ENCODE measurements around the gene PIH1D1. TPM values are rescaled to one million over a fixed set of nuclear protein-coding genes. Genes with fewer than 3 reads are reported as not detected.

PIH1D1 gene
- total and polyA plus RNA-seq, 4 donors, result 41.4 to 59.4 (median 47.2) TPM

GRCh38 chr19:49465371-49465770 is 13.8 kb upstream of the PIH1D1 start:
- Histone ChIP-seq H3K36me3 (ENCODE audit: control insufficient read depth in 4 of 4, insufficient read depth in 3 of 4, low read depth in 1 of 4, low read length in 3 of 4) (peaks cover 0 to 17% (median 3%) of the 10 kb centered on the region in 4 donors), H3K9ac (ENCODE audit: low read depth in 1 of 2, low read length in 2 of 2) (no peak overlapping the region), H3K4me3 (ENCODE audit: low read depth in 1 of 3, low read length in 3 of 3) (no peak overlapping the region), H3K4me1 (ENCODE audit: control insufficient read depth in 4 of 4, insufficient read depth in 4 of 4, low read length in 3 of 4) (no peaks in the 10 kb centered on the region), H3K27me3 (ENCODE audit: control insufficient read depth in 4 of 4, insufficient read depth in 4 of 4, low read length in 3 of 4) (no peaks in the 10 kb centered on the region), H3K27ac (ENCODE audit: low read depth in 1 of 2, low read length in 2 of 2) (no peak overlapping the region), H3K9me3 (ENCODE audit: control insufficient read depth in 4 of 4, low read length in 3 of 4) (no peaks in the 10 kb centered on the region)
- DNase-seq (ENCODE audit: low spot score), result no peak
- 98% methylated on average over 3 of the region's 3 CpGs for WGBS
- no peak for TF ChIP-seq NR2F2 (IDR thresholded peaks at IDR 0.05)
- no peak for TF ChIP-seq HNF4A (conservative IDR thresholded peaks at IDR 0.05)
- TF ChIP-seq GABPA (IDR thresholded peaks at IDR 0.05 in 1 of 2, conservative IDR thresholded peaks at IDR 0.05 in 1 of 2), result no peak
- TF ChIP-seq, protein P1, sequence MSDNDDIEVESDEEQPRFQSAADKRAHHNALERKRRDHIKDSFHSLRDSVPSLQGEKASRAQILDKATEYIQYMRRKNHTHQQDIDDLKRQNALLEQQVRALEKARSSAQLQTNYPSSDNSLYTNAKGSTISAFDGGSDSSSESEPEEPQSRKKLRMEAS (IDR thresholded peaks at IDR 0.05), result no peak
- TF ChIP-seq, protein P2, sequence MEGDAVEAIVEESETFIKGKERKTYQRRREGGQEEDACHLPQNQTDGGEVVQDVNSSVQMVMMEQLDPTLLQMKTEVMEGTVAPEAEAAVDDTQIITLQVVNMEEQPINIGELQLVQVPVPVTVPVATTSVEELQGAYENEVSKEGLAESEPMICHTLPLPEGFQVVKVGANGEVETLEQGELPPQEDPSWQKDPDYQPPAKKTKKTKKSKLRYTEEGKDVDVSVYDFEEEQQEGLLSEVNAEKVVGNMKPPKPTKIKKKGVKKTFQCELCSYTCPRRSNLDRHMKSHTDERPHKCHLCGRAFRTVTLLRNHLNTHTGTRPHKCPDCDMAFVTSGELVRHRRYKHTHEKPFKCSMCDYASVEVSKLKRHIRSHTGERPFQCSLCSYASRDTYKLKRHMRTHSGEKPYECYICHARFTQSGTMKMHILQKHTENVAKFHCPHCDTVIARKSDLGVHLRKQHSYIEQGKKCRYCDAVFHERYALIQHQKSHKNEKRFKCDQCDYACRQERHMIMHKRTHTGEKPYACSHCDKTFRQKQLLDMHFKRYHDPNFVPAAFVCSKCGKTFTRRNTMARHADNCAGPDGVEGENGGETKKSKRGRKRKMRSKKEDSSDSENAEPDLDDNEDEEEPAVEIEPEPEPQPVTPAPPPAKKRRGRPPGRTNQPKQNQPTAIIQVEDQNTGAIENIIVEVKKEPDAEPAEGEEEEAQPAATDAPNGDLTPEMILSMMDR (IDR thresholded peaks at IDR 0.05; ENCODE audit: low read depth, low read length, missing input control), result no peak
- TF ChIP-seq FOXA2 (IDR thresholded peaks at IDR 0.05), result no peak
- TF ChIP-seq TAF1 (conservative IDR thresholded peaks at IDR 0.05), result no peak
- no peak for TF ChIP-seq FOXA1 (IDR thresholded peaks at IDR 0.05)
- TF ChIP-seq RXRA (IDR thresholded peaks at IDR 0.05), result no peak
- TF ChIP-seq HNF4G (IDR thresholded peaks at IDR 0.05), result no peak
- TF ChIP-seq JUND (IDR thresholded peaks at IDR 0.05), result no peak
- TF ChIP-seq, protein P3, sequence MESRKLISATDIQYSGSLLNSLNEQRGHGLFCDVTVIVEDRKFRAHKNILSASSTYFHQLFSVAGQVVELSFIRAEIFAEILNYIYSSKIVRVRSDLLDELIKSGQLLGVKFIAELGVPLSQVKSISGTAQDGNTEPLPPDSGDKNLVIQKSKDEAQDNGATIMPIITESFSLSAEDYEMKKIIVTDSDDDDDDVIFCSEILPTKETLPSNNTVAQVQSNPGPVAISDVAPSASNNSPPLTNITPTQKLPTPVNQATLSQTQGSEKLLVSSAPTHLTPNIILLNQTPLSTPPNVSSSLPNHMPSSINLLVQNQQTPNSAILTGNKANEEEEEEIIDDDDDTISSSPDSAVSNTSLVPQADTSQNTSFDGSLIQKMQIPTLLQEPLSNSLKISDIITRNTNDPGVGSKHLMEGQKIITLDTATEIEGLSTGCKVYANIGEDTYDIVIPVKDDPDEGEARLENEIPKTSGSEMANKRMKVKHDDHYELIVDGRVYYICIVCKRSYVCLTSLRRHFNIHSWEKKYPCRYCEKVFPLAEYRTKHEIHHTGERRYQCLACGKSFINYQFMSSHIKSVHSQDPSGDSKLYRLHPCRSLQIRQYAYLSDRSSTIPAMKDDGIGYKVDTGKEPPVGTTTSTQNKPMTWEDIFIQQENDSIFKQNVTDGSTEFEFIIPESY (IDR thresholded peaks at IDR 0.05), result no peak
- no peak for TF ChIP-seq RAD21 (IDR thresholded peaks at IDR 0.05)
- no peak for TF ChIP-seq EGR1 (IDR thresholded peaks at IDR 0.05; ENCODE audit: low read depth in 2 of 2)
- TF ChIP-seq, protein P4, sequence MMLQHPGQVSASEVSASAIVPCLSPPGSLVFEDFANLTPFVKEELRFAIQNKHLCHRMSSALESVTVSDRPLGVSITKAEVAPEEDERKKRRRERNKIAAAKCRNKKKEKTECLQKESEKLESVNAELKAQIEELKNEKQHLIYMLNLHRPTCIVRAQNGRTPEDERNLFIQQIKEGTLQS (IDR thresholded peaks at IDR 0.05), result no peak
- TF ChIP-seq SP1 (IDR thresholded peaks at IDR 0.05), result no peak
- TF ChIP-seq YY1 (IDR thresholded peaks at IDR 0.05), result no peak
- no peak for TF ChIP-seq REST (IDR thresholded peaks at IDR 0.05)
